GM21825 (cell line): Measurements from ENCODE around the gene LIN28B.
"Not testable (repeated sequence)": the region's sequence is repeated elsewhere in the genome, so short reads cannot be mapped to it uniquely, and the experiment has no call there.

Source experiments
- ATAC-seq: cut with Tn5 transposase; IDR thresholded peaks from one replicate; pipeline ENCODE4 v1.9.1; 2021; ENCODE audit warnings: mild to moderate bottlenecking, moderate library complexity; ENCODE audit not compliant: unreplicated experiment

Gene LIN28B

GRCh38 chr6:105066233-105066632 is 109.3 kb downstream of the LIN28B start:
- no peak for ATAC-seq

GRCh38 chr6:105066836-105067235 is 109.9 kb downstream of the LIN28B start:
- ATAC-seq, result no peak

GRCh38 chr6:105067329-105067728 is 110.4 kb downstream of the LIN28B start:
- no peak for ATAC-seq

- ATAC-seq, result no peak
Measured at GRCh38 chr6:105068407-105068806, 111.5 kb downstream of the LIN28B start.

GRCh38 chr6:105069821-105070445 is 113.0 kb downstream of the LIN28B start:
- no peak for ATAC-seq

GRCh38 chr6:105072798-105073199 is 115.9 kb downstream of the LIN28B start:
- ATAC-seq, result no peak

GRCh38 chr6:105075210-105075609 is 118.3 kb downstream of the LIN28B start:
- ATAC-seq, result no peak

- ATAC-seq, result not testable (repeated sequence)
Measured at GRCh38 chr6:105076418-105076817, 119.5 kb downstream of the LIN28B start.

GRCh38 chr6:105077596-105078385 is 120.9 kb downstream of the LIN28B start:
- no peak for ATAC-seq

GRCh38 chr6:105078386-105078708 is 121.4 kb downstream of the LIN28B start:
- no peak for ATAC-seq

- ATAC-seq, result no peak
Measured at GRCh38 chr6:105080279-105080678, 123.4 kb downstream of the LIN28B start.

- ATAC-seq, result not testable (repeated sequence)
Measured at GRCh38 chr6:105081662-105082061, 124.8 kb downstream of the LIN28B start.

- peak; percentile 65 for ATAC-seq
Measured at GRCh38 chr6:105087571-105088211, 130.8 kb downstream of the LIN28B start.

GRCh38 chr6:105091140-105091829 is 134.4 kb downstream of the LIN28B start:
- ATAC-seq, result no peak

- ATAC-seq, result no peak
Measured at GRCh38 chr6:105094133-105094640, 137.3 kb downstream of the LIN28B start.

- ATAC-seq, result no peak
Measured at GRCh38 chr6:105095139-105095538, 138.2 kb downstream of the LIN28B start.

GRCh38 chr6:105097288-105097687 is 140.4 kb downstream of the LIN28B start:
- ATAC-seq, result no peak

GRCh38 chr6:105099371-105099770 is 142.5 kb downstream of the LIN28B start:
- ATAC-seq, result no peak

- ATAC-seq, result no peak
Measured at GRCh38 chr6:105102186-105102585, 145.3 kb downstream of the LIN28B start.

GRCh38 chr6:105105094-105105493 is 148.2 kb downstream of the LIN28B start:
- ATAC-seq, result no peak

GRCh38 chr6:105106260-105106659 is 149.4 kb downstream of the LIN28B start:
- no peak for ATAC-seq
